WTC11 (cell line): ENCODE measurements around the gene SLC24A3.

ENCODE experiments used
- CDX4 ChIP-seq: fragments of 250-450 bp; sonication (Bioruptor Pico); IDR thresholded peaks from 2 replicates; pipeline ENCODE4 v1.9.0; 2021; ENCODE audit warnings: moderate library complexity, mild to moderate bottlenecking, inconsistent platforms, borderline replicate concordance
- CTCF ChIP-seq: fragments of 200-600 bp; IDR thresholded peaks from 2 replicates; pipeline ENCODE4 v1.8.0; 2022; ENCODE audit warnings: antibody characterized with exemption
- ESRRA ChIP-seq: sonication (generic); formaldehyde crosslinking; IDR thresholded peaks from 2 replicates; pipeline ENCODE4 v1.8.1; 2022; ENCODE audit warnings: mild to moderate bottlenecking, missing genetic modification reagents, borderline replicate concordance
- MXD4 ChIP-seq: fragments of 250-450 bp; sonication (Bioruptor Pico); IDR thresholded peaks from 2 replicates; pipeline ENCODE4 v1.8.0; 2021; ENCODE audit warnings: mild to moderate bottlenecking, moderate library complexity, borderline replicate concordance
- ZNF232 ChIP-seq: sonication (generic); formaldehyde crosslinking; IDR thresholded peaks from 2 replicates; pipeline ENCODE4 v1.8.0; 2022; ENCODE audit warnings: mild to moderate bottlenecking, missing genetic modification reagents
- TF ChIP-seq, protein P1 (sequence below): sonication (generic); formaldehyde crosslinking; IDR thresholded peaks from 2 replicates; pipeline ENCODE4 v1.8.0; 2022; ENCODE audit warnings: mild to moderate bottlenecking, missing genetic modification reagents
- TF ChIP-seq, protein P2 (sequence below): sonication (generic); formaldehyde crosslinking; IDR thresholded peaks from 2 replicates; pipeline ENCODE4 v1.8.0; 2022; ENCODE audit warnings: mild to moderate bottlenecking, missing genetic modification reagents

- TF ChIP-seq ZNF232 (CRISPR knock-in tag), result no peak
- TF ChIP-seq CDX4, result no peak
- TF ChIP-seq, protein P1, sequence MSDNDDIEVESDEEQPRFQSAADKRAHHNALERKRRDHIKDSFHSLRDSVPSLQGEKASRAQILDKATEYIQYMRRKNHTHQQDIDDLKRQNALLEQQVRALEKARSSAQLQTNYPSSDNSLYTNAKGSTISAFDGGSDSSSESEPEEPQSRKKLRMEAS (CRISPR knock-in tag), result no peak
- TF ChIP-seq CTCF, result no peak
- no peak for TF ChIP-seq MXD4 (CRISPR knock-in tag)
- TF ChIP-seq ESRRA (CRISPR knock-in tag), result no peak
- TF ChIP-seq, protein P2, sequence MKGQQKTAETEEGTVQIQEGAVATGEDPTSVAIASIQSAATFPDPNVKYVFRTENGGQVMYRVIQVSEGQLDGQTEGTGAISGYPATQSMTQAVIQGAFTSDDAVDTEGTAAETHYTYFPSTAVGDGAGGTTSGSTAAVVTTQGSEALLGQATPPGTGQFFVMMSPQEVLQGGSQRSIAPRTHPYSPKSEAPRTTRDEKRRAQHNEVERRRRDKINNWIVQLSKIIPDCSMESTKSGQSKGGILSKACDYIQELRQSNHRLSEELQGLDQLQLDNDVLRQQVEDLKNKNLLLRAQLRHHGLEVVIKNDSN, result no peak
Observed at GRCh38 chr20:19487420-19487819, 275.0 kb downstream of the SLC24A3 start.
